GM23338 (cell line): ENCODE results near the gene PRKAR1A. TPM values are rescaled to one million over a fixed set of nuclear protein-coding genes. Genes with fewer than 3 reads are reported as not detected.

Experiments used
- ATAC-seq: fragments of 200-7000 bp; cut with Tn5 transposase; 3 replicates; pipeline ENCODE4 v1.9.1; 2020
- DNase-seq: peaks from one replicate; pipeline ENCODE4 v3.0.0-alpha.2; 2015; ENCODE audit warnings: low spot score
- H2AFZ ChIP-seq: fragments of 200-600 bp; sonication (generic); 2 replicates; pipeline ENCODE4 v1.8.0; 2016; ENCODE audit warnings: antibody characterized with exemption, mild to moderate bottlenecking, moderate library complexity
- H3F3A ChIP-seq: fragments of 200-600 bp; sonication (generic); replicated peaks from 2 replicates; pipeline ENCODE4 v1.8.0; 2017; ENCODE audit warnings: antibody characterized with exemption, mixed run types, low read depth
- H3K27ac ChIP-seq: fragments of 200-600 bp; sonication (generic); 2 replicates; pipeline ENCODE4 v1.6.1; 2016; ENCODE audit warnings: low read depth
- H3K27me3 ChIP-seq: fragments of 200-600 bp; sonication (generic); 2 replicates; pipeline ENCODE4 v1.8.0; 2016; ENCODE audit warnings: mild to moderate bottlenecking, mixed run types, moderate library complexity; ENCODE audit not compliant: insufficient read depth
- H3K36me3 ChIP-seq: fragments of 200-600 bp; sonication (generic); 2 replicates; pipeline ENCODE4 v1.8.0; 2016; ENCODE audit warnings: mild to moderate bottlenecking; ENCODE audit not compliant: insufficient read depth
- H3K4me1 ChIP-seq: fragments of 200-600 bp; sonication (generic); 2 replicates; pipeline ENCODE4 v1.8.0; 2016; ENCODE audit warnings: mild to moderate bottlenecking, moderate library complexity; ENCODE audit not compliant: insufficient read depth
- H3K4me2 ChIP-seq: fragments of 200-600 bp; sonication (generic); 2 replicates; pipeline ENCODE4 v1.7.1; 2017; ENCODE audit warnings: mixed run types
- H3K4me3 ChIP-seq: fragments of 200-600 bp; sonication (generic); 2 replicates; pipeline ENCODE4 v1.6.1; 2016; ENCODE audit warnings: mixed run types
- H3K79me2 ChIP-seq: fragments of 200-600 bp; sonication (generic); replicated peaks from 2 replicates; pipeline ENCODE4 v1.8.0; 2017; ENCODE audit warnings: mild to moderate bottlenecking; ENCODE audit not compliant: insufficient read depth
- H3K9me2 ChIP-seq: fragments of 200-600 bp; sonication (generic); 2 replicates; pipeline ENCODE4 v1.8.0; 2017; ENCODE audit not compliant: insufficient read depth
- H4K20me1 ChIP-seq: fragments of 200-600 bp; sonication (generic); replicated peaks from 2 replicates; pipeline ENCODE4 v1.8.0; 2017; ENCODE audit warnings: mild to moderate bottlenecking; ENCODE audit not compliant: insufficient read depth
- H3K27ac Mint-ChIP-seq: 2 replicates; pipeline ENCODE4 v1.8.0; 2020; ENCODE audit warnings: inconsistent platforms, mild to moderate bottlenecking, moderate library complexity, mixed read lengths
- H3K27me3 Mint-ChIP-seq: 3 replicates; pipeline ENCODE4 v1.8.0; 2022; ENCODE audit warnings: low read depth, mild to moderate bottlenecking, moderate library complexity, mixed read lengths, inconsistent platforms; ENCODE audit not compliant: insufficient read depth, poor library complexity
- H3K36me3 Mint-ChIP-seq: 3 replicates; pipeline ENCODE4 v1.8.0; 2021; ENCODE audit warnings: low read depth, mild to moderate bottlenecking, inconsistent platforms, moderate library complexity, mixed read lengths
- H3K4me1 Mint-ChIP-seq: 3 replicates; pipeline ENCODE4 v1.8.0; 2020; ENCODE audit warnings: mild to moderate bottlenecking, inconsistent platforms, mixed read lengths
- H3K4me3 Mint-ChIP-seq: 3 replicates; pipeline ENCODE4 v1.8.0; 2021; ENCODE audit warnings: moderate library complexity, mild to moderate bottlenecking, inconsistent platforms, mixed read lengths
- H3K9me3 Mint-ChIP-seq: 3 replicates; pipeline ENCODE4 v1.8.0; 2020; ENCODE audit warnings: moderate library complexity, mild to moderate bottlenecking, inconsistent platforms, mixed read lengths
- CREB1 ChIP-seq: fragments of 250-450 bp; sonication (Bioruptor Pico); IDR thresholded peaks from 2 replicates; pipeline ENCODE4 v1.5.0; 2020; ENCODE audit warnings: low read depth, mild to moderate bottlenecking, moderate library complexity
- CTCF ChIP-seq, 2 experiments: fragments of 200-600 bp in 1 of 2; sonication (generic) in 1 of 2; conservative IDR thresholded peaks; 2 replicates each; pipeline versions ENCODE4 v1.5.1 to v1.6.1; 2016 to 2017; ENCODE audit warnings: antibody characterized with exemption in 2 of 2, low read depth in 2 of 2, mild to moderate bottlenecking in 2 of 2, moderate library complexity in 1 of 2
- ETS1 ChIP-seq: IDR thresholded peaks from 2 replicates; pipeline ENCODE4 v1.6.1; 2016; ENCODE audit warnings: antibody characterized with exemption
- EZH2 ChIP-seq: fragments of 200-600 bp; sonication (generic); IDR thresholded peaks from one replicate; pipeline ENCODE4 v1.8.0; 2017; ENCODE audit warnings: antibody characterized with exemption, mild to moderate bottlenecking, low read depth; ENCODE audit not compliant: unreplicated experiment
- EZH2phosphoT487 ChIP-seq: fragments of 200-600 bp; sonication (generic); IDR thresholded peaks from one replicate; pipeline ENCODE4 v1.8.1; 2018; ENCODE audit warnings: antibody characterized with exemption; ENCODE audit not compliant: unreplicated experiment
- JUNB ChIP-seq: IDR thresholded peaks from one replicate; pipeline ENCODE4 v1.6.1; 2016; ENCODE audit warnings: antibody characterized with exemption; ENCODE audit not compliant: unreplicated experiment
- NANOG ChIP-seq: IDR thresholded peaks from 2 replicates; pipeline ENCODE4 v1.6.1; 2016; ENCODE audit warnings: antibody characterized with exemption, borderline replicate concordance
- POLR2AphosphoS5 ChIP-seq: IDR thresholded peaks from 2 replicates; pipeline ENCODE4 v1.6.1; 2016; ENCODE audit warnings: antibody characterized with exemption, low read depth
- STAT1 ChIP-seq: IDR thresholded peaks from one replicate; pipeline ENCODE4 v1.6.1; 2016; ENCODE audit warnings: antibody characterized with exemption; ENCODE audit not compliant: unreplicated experiment
- ZNF114 ChIP-seq: fragments of 250-450 bp; sonication (Bioruptor Pico); IDR thresholded peaks from 2 replicates; pipeline ENCODE4 v1.5.0; 2020; ENCODE audit warnings: mild to moderate bottlenecking, moderate library complexity
- ZNF331 ChIP-seq: fragments of 250-450 bp; sonication (Bioruptor Pico); IDR thresholded peaks from 2 replicates; pipeline ENCODE4 v1.5.0; 2020; ENCODE audit warnings: low read depth, mild to moderate bottlenecking, moderate library complexity
- polyA plus RNA-seq: library from polyadenylated mRNA; unstranded; fragments of >200 nt; fragmentation: Nextera tagmentation; extraction: Ambion mirVana; gene quantifications from 2 replicates; pipeline ENCODE4 v1.2.1, GENCODE V29; 2016
- total RNA-seq: library from RNA; depleted of rRNA; stranded (reverse); fragments of >200 nt; shearing (Covaris generic); gene quantifications from 2 replicates; pipeline ENCODE4 v1.2.3, GENCODE V29; 2014
- TF ChIP-seq, protein P1 (sequence below): fragments of 250-450 bp; sonication (Bioruptor Pico); IDR thresholded peaks from 2 replicates; pipeline ENCODE4 v1.5.0; 2020; ENCODE audit warnings: mild to moderate bottlenecking, moderate library complexity
- TF ChIP-seq, protein P2 (sequence below): IDR thresholded peaks from one replicate; pipeline ENCODE4 v1.6.1; 2018; ENCODE audit warnings: antibody characterized with exemption; ENCODE audit not compliant: unreplicated experiment

PRKAR1A gene
- total and polyA plus RNA-seq, 2 experiments from 2014 or later: 90.1 to 100 TPM

DNA sequence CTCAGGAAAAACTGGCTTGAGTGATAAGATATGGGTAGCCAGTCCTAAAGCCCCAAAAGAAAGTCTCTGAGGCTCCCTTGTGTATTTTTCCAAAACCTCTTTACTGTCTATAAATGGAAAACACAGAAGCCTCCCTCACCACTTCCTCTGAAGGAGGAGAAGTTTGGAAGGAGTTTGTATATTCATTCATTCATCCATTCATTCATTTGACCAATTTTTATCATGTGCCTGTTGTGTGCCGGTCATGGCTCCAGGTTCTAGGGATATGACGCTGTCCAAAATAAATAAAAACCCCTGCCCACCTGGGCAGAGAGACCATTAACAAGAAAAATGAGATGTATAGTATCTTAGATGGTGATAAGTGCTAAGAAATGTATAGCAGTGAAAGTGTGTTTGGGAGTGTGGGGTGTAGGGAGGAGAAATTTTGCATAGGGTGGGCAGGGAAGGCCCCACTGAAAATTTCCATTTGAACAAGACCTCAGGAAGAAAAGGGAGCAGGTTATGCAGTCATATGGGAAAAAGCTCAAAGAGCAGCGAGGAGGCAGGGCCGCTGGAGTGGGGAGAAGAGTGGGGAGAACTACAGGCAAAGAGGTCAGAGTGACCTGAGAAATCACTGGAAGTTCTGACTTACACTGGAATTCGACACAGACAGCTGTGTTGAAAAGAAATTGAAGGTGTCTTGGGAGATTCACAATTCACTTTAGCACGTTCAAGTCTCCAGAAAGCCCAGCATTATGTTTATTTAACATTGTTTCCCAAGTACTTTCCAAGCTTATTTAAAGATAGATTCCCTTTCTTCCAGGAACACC lies 48.8 kb upstream of the PRKAR1A start:
- H3K4me1 Mint-ChIP-seq: peaks cover 42% of the 10 kb centered on the region
- H3K4me3 ChIP-seq: no peak overlapping the region
- no peaks in the 10 kb centered on the region for H3K9me2 ChIP-seq
- no peaks in the 10 kb centered on the region for H3K79me2 ChIP-seq
- no peak overlapping the region for H3K4me3 Mint-ChIP-seq
- ATAC-seq (no peak), DNase-seq (no peak)
- no peak overlapping the region for H2AFZ ChIP-seq
- H3K4me1 ChIP-seq: peaks cover 36% of the 10 kb centered on the region
- H3F3A ChIP-seq: no peaks in the 10 kb centered on the region
- no peaks in the 10 kb centered on the region for H3K36me3 Mint-ChIP-seq
- H4K20me1 ChIP-seq: no peaks in the 10 kb centered on the region
- H3K36me3 ChIP-seq: no peaks in the 10 kb centered on the region
- no peak overlapping the region for H3K27ac ChIP-seq
- peaks cover 7% of the 10 kb centered on the region; the same call in 1 of the 2 replicates for H3K27me3 ChIP-seq
- no peak overlapping the region for H3K27ac Mint-ChIP-seq
- TF ChIP-seq CREB1 (CRISPR knock-in tag) (no peak), STAT1 (no peak), EZH2phosphoT487 (no peak), EZH2 (no peak), ZNF114 (CRISPR knock-in tag) (no peak), NANOG (no peak), POLR2AphosphoS5 (no peak), JUNB (no peak), CTCF (conservative IDR thresholded peaks at IDR 0.05; ENCODE audit: low read depth in 2 of 2) (no peak), ETS1 (no peak), ZNF331 (CRISPR knock-in tag) (no peak)
- TF ChIP-seq, protein P1, sequence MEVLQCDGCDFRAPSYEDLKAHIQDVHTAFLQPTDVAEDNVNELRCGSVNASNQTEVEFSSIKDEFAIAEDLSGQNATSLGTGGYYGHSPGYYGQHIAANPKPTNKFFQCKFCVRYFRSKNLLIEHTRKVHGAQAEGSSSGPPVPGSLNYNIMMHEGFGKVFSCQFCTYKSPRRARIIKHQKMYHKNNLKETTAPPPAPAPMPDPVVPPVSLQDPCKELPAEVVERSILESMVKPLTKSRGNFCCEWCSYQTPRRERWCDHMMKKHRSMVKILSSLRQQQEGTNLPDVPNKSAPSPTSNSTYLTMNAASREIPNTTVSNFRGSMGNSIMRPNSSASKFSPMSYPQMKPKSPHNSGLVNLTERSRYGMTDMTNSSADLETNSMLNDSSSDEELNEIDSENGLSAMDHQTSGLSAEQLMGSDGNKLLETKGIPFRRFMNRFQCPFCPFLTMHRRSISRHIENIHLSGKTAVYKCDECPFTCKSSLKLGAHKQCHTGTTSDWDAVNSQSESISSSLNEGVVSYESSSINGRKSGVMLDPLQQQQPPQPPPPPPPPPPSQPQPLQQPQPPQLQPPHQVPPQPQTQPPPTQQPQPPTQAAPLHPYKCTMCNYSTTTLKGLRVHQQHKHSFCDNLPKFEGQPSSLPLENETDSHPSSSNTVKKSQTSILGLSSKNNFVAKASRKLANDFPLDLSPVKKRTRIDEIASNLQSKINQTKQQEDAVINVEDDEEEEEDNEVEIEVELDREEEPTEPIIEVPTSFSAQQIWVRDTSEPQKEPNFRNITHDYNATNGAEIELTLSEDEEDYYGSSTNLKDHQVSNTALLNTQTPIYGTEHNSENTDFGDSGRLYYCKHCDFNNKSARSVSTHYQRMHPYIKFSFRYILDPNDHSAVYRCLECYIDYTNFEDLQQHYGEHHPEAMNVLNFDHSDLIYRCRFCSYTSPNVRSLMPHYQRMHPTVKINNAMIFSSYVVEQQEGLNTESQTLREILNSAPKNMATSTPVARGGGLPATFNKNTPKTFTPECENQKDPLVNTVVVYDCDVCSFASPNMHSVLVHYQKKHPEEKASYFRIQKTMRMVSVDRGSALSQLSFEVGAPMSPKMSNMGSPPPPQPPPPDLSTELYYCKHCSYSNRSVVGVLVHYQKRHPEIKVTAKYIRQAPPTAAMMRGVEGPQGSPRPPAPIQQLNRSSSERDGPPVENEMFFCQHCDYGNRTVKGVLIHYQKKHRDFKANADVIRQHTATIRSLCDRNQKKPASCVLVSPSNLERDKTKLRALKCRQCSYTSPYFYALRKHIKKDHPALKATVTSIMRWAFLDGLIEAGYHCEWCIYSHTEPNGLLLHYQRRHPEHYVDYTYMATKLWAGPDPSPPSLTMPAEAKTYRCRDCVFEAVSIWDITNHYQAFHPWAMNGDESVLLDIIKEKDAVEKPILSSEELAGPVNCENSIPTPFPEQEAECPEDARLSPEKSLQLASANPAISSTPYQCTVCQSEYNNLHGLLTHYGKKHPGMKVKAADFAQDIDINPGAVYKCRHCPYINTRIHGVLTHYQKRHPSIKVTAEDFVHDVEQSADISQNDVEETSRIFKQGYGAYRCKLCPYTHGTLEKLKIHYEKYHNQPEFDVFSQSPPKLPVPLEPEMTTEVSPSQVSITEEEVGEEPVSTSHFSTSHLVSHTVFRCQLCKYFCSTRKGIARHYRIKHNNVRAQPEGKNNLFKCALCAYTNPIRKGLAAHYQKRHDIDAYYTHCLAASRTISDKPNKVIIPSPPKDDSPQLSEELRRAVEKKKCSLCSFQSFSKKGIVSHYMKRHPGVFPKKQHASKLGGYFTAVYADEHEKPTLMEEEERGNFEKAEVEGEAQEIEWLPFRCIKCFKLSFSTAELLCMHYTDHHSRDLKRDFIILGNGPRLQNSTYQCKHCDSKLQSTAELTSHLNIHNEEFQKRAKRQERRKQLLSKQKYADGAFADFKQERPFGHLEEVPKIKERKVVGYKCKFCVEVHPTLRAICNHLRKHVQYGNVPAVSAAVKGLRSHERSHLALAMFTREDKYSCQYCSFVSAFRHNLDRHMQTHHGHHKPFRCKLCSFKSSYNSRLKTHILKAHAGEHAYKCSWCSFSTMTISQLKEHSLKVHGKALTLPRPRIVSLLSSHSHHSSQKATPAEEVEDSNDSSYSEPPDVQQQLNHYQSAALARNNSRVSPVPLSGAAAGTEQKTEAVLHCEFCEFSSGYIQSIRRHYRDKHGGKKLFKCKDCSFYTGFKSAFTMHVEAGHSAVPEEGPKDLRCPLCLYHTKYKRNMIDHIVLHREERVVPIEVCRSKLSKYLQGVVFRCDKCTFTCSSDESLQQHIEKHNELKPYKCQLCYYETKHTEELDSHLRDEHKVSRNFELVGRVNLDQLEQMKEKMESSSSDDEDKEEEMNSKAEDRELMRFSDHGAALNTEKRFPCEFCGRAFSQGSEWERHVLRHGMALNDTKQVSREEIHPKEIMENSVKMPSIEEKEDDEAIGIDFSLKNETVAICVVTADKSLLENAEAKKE (CRISPR knock-in tag): no peak
- TF ChIP-seq, protein P2, sequence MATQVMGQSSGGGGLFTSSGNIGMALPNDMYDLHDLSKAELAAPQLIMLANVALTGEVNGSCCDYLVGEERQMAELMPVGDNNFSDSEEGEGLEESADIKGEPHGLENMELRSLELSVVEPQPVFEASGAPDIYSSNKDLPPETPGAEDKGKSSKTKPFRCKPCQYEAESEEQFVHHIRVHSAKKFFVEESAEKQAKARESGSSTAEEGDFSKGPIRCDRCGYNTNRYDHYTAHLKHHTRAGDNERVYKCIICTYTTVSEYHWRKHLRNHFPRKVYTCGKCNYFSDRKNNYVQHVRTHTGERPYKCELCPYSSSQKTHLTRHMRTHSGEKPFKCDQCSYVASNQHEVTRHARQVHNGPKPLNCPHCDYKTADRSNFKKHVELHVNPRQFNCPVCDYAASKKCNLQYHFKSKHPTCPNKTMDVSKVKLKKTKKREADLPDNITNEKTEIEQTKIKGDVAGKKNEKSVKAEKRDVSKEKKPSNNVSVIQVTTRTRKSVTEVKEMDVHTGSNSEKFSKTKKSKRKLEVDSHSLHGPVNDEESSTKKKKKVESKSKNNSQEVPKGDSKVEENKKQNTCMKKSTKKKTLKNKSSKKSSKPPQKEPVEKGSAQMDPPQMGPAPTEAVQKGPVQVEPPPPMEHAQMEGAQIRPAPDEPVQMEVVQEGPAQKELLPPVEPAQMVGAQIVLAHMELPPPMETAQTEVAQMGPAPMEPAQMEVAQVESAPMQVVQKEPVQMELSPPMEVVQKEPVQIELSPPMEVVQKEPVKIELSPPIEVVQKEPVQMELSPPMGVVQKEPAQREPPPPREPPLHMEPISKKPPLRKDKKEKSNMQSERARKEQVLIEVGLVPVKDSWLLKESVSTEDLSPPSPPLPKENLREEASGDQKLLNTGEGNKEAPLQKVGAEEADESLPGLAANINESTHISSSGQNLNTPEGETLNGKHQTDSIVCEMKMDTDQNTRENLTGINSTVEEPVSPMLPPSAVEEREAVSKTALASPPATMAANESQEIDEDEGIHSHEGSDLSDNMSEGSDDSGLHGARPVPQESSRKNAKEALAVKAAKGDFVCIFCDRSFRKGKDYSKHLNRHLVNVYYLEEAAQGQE: no peak
- H3K4me2 ChIP-seq: no peak overlapping the region
- H3K27me3 Mint-ChIP-seq: peaks cover 2% of the 10 kb centered on the region
- H3K9me3 Mint-ChIP-seq: no peaks in the 10 kb centered on the region; the same call in 1 of the 3 replicates
